HCT116 (cell line): ENCODE measurements around the gene DNAJA4. TPM values are rescaled to one million over a fixed set of nuclear protein-coding genes. Genes with fewer than 3 reads are reported as not detected.

Experiments
- ATAC-seq: fragments of 200-7000 bp; cut with Tn5 transposase; 2 replicates; pipeline ENCODE4 v1.9.1; 2020; ENCODE audit warnings: mild to moderate bottlenecking, moderate library complexity
- BruUV-seq: library from RNA; stranded (reverse); fragments of 400-500 nt; replicated peaks from 2 replicates; lab custom pipeline; 2021; lab: Mats Ljungman, UMichigan
- CTCF ChIA-PET: fragments of 300-600 bp; sonication (Branson Sonifier 250); formaldehyde crosslinking; loops from one replicate; lab custom pipeline; 2021; ENCODE audit warnings: antibody characterized with exemption; lab: Charles Lee
- POLR2A ChIA-PET: fragments of 300-600, 350-600 bp; sonication (Branson Sonifier 250); formaldehyde crosslinking; loops from one replicate; lab custom pipeline; 2021; ENCODE audit warnings: antibody characterized with exemption; lab: Charles Lee
- RAD21 ChIA-PET, 2 experiments: fragments of 300-600 bp; sonication (Branson Sonifier 250); formaldehyde crosslinking; loops; one replicate each; lab custom pipeline; 2023; ENCODE audit warnings: low total read pairs in 2 of 2; ENCODE audit not compliant: uncharacterized antibody in 2 of 2, unreplicated experiment in 2 of 2, low non-redundant PET in 1 of 2; lab: Charles Lee
- DNase-seq: peaks from one replicate; pipeline ENCODE4 v3.0.0-alpha.2; 2010; ENCODE audit warnings: low read depth, low spot score
- H2AFZ ChIP-seq: fragments of 200-600 bp; shearing (Covaris generic), sonication (generic); 2 replicates; pipeline ENCODE4 v1.6.1; 2017; ENCODE audit warnings: low read depth, mixed run types, mixed read lengths, antibody characterized with exemption, low read length; ENCODE audit not compliant: poor library complexity, severe bottlenecking
- H3K27ac ChIP-seq: 2 replicates; pipeline ENCODE4 v1.5.1; 2012; ENCODE audit warnings: low read depth, low read length
- H3K27me3 ChIP-seq: fragments of 200-600 bp; sonication (generic); 2 replicates; pipeline ENCODE4 v1.6.1; 2016; ENCODE audit warnings: mixed run types, low read length, mixed read lengths; ENCODE audit not compliant: insufficient read depth
- H3K36me3 ChIP-seq, 2 experiments: fragments of 200-500 bp in 1 of 2; fragments of 200-600 bp in 1 of 2; sonication (Bioruptor generic) in 1 of 2; sonication (generic) in 1 of 2; 2 replicates each; pipeline versions ENCODE4 v1.5.1 to v1.6.1; 2014 to 2016; ENCODE audit warnings: low read length in 2 of 2, inconsistent platforms in 1 of 2, mixed read lengths in 1 of 2, mixed run types in 1 of 2; ENCODE audit not compliant: insufficient read depth in 2 of 2, control insufficient read depth in 1 of 2
- H3K4me1 ChIP-seq, 2 experiments: fragments of 200-600 bp in 1 of 2; sonication (generic) in 1 of 2; 2 replicates each; pipeline versions ENCODE4 v1.5.1 to v1.6.1; 2012 to 2017; ENCODE audit warnings: low read length in 2 of 2, inconsistent platforms in 1 of 2, mild to moderate bottlenecking in 1 of 2, mixed read lengths in 1 of 2, mixed run types in 1 of 2, moderate library complexity in 1 of 2; ENCODE audit not compliant: insufficient read depth in 2 of 2, control insufficient read depth in 1 of 2
- H3K4me2 ChIP-seq: fragments of 200-600 bp; sonication (generic); 2 replicates; pipeline ENCODE4 v1.6.1; 2017; ENCODE audit warnings: mixed run types, low read length, mixed read lengths
- H3K4me3 ChIP-seq, 2 experiments: fragments of 200-600 bp in 1 of 2; sonication (generic) in 1 of 2; replicated peaks in 1 of 2; 2 replicates each; pipeline ENCODE4 v1.5.1; 2011 to 2016; ENCODE audit warnings: low read length in 2 of 2, control low read depth in 1 of 2, low read depth in 1 of 2, mild to moderate bottlenecking in 1 of 2, mixed read lengths in 1 of 2, mixed run types in 1 of 2
- H3K79me2 ChIP-seq: fragments of 200-600 bp; sonication (generic); 2 replicates; pipeline ENCODE4 v1.6.1; 2017; ENCODE audit warnings: mild to moderate bottlenecking, mixed run types, low read length, moderate library complexity, mixed read lengths; ENCODE audit not compliant: insufficient read depth
- H3K9ac ChIP-seq: fragments of 200-600 bp; sonication (generic); 2 replicates; pipeline ENCODE4 v1.6.1; 2016; ENCODE audit warnings: low read length, mixed read lengths
- H3K9me2 ChIP-seq: fragments of 200-600 bp; sonication (generic), shearing (Covaris generic); 2 replicates; pipeline ENCODE4 v1.6.1; 2017; ENCODE audit warnings: mixed run types, mild to moderate bottlenecking, moderate library complexity; ENCODE audit not compliant: insufficient read depth
- H3K9me3 ChIP-seq, 2 experiments: fragments of 200-500 bp in 1 of 2; fragments of 200-600 bp in 1 of 2; sonication (Bioruptor generic) in 1 of 2; sonication (generic) in 1 of 2; 2 replicates each; pipeline ENCODE4 v1.6.1; 2014 to 2017; ENCODE audit warnings: low read length in 2 of 2, mixed read lengths in 2 of 2, inconsistent platforms in 1 of 2, low read depth in 1 of 2, mild to moderate bottlenecking in 1 of 2, mixed run types in 1 of 2, moderate library complexity in 1 of 2; ENCODE audit not compliant: control insufficient read depth in 1 of 2, insufficient read depth in 1 of 2
- H4K20me1 ChIP-seq: fragments of 200-600 bp; sonication (generic), shearing (Covaris generic); 2 replicates; pipeline ENCODE4 v1.6.1; 2017; ENCODE audit warnings: mixed run types, mild to moderate bottlenecking, moderate library complexity; ENCODE audit not compliant: insufficient read depth
- EGR1 ChIP-seq: IDR thresholded peaks from 2 replicates; pipeline ENCODE4 v1.6.1; 2012; ENCODE audit warnings: low read depth
- EZH2phosphoT487 ChIP-seq: fragments of 200-600 bp; IDR thresholded peaks from 2 replicates; pipeline ENCODE4 v1.6.1; 2018; ENCODE audit warnings: antibody characterized with exemption, borderline replicate concordance
- JUND ChIP-seq: IDR thresholded peaks from 2 replicates; pipeline ENCODE4 v1.6.1; 2012
- POLR2AphosphoS5 ChIP-seq: IDR thresholded peaks from 2 replicates; pipeline ENCODE4 v1.6.1; 2011; ENCODE audit warnings: mild to moderate bottlenecking, low read depth, low read length, moderate library complexity
- RAD21 ChIP-seq: IDR thresholded peaks from 2 replicates; pipeline ENCODE4 v1.6.1; 2012; ENCODE audit warnings: low read depth, mild to moderate bottlenecking
- REST ChIP-seq: IDR thresholded peaks from 2 replicates; pipeline ENCODE4 v1.6.1; 2012; ENCODE audit warnings: low read depth
- SP1 ChIP-seq: IDR thresholded peaks from 2 replicates; pipeline ENCODE4 v1.6.1; 2012; ENCODE audit warnings: low read depth
- SRF ChIP-seq: IDR thresholded peaks from 2 replicates; pipeline ENCODE4 v1.6.1; 2012; ENCODE audit warnings: low read depth
- YY1 ChIP-seq: IDR thresholded peaks from 2 replicates; pipeline ENCODE4 v1.6.1; 2011; ENCODE audit warnings: low read length, low read depth, moderate library complexity, mild to moderate bottlenecking; ENCODE audit not compliant: insufficient replicate concordance; ENCODE audit errors: extremely low read depth
- ZFX ChIP-seq: fragments of 450-650 bp; IDR thresholded peaks from 2 replicates; pipeline ENCODE4 v1.6.1; 2017
- intact Hi-C: fragments of 100-400 bp; cut with micrococcal nuclease; formaldehyde crosslinking; loops from 2 replicates; pipeline ENCODE4 v1.10.0; 2022
- total RNA-seq: library from RNA; stranded (reverse); gene quantifications from one replicate; pipeline ENCODE4 v1.2.1, GENCODE V29; 2021; ENCODE audit not compliant: unreplicated experiment

Gene DNAJA4
- total RNA-seq, 1 experiment from 2014 or later: 66.6 TPM

GRCh38 chr15:78266229-78266628 is 1.9 kb downstream of the DNAJA4 start:
- H3K27ac ChIP-seq: no peak overlapping the region
- no peak overlapping the region for H3K4me3 ChIP-seq
- ChIA-PET RAD21 (no interaction called here), POLR2A (interaction anchor here (1.2 to 3.8 kb wide), 2 partner anchors 8 to 33 kb away, joined by 3 to 23 read pairs; partner anchors contain the start of gene SKIC8), CTCF (no interaction called here)
- no peaks in the 10 kb centered on the region for H3K9me2 ChIP-seq
- peaks cover 8 to 29% of the 10 kb centered on the region in 2 experiments; a peak in 3 of 4 replicates for H3K36me3 ChIP-seq
- no peaks in the 10 kb centered on the region for H4K20me1 ChIP-seq
- no peaks in the 10 kb centered on the region for H3K27me3 ChIP-seq
- no peak for DNase-seq
- H3K4me1 ChIP-seq: peaks cover 8 to 23% of the 10 kb centered on the region in 2 experiments
- no peak overlapping the region for H3K9ac ChIP-seq
- 0 out of 2 replicates have a peak overlapping the region, but pooled peaks have one; percentile 95 for H3K4me2 ChIP-seq
- no peak overlapping the region for H2AFZ ChIP-seq
- no peaks in the 10 kb centered on the region for H3K9me3 ChIP-seq
- intact Hi-C loops: no loop called here
- TF ChIP-seq ZFX (no peak), SRF (no peak), RAD21 (no peak), SP1 (no peak), REST (no peak), YY1 (no peak), EGR1 (no peak), EZH2phosphoT487 (no peak), JUND (no peak), POLR2AphosphoS5 (no peak)
- TF ChIP-seq, all 23 proteins: peak for 0
- no peak for ATAC-seq
- peaks cover 66% of the 10 kb centered on the region for H3K79me2 ChIP-seq
- no TSS peak for BruUV-seq
